IPS-18a (cell line): ENCODE data around the gene VPS33A.
A peak's percentile ranks its signal among the peaks of the same experiment; 100 is the strongest.
"Not testable (repeated sequence)": the region's sequence is repeated elsewhere in the genome, so short reads cannot be mapped to it uniquely, and the experiment has no call there.

Source experiments
- H3K27ac ChIP-seq: one replicate; pipeline ENCODE4 v1.5.1; 2013; ENCODE audit warnings: low read length
- H3K27me3 ChIP-seq: one replicate; pipeline ENCODE4 v1.6.1; 2013; ENCODE audit warnings: mild to moderate bottlenecking, low read length; ENCODE audit not compliant: control insufficient read depth, insufficient read depth
- H3K36me3 ChIP-seq: one replicate; pipeline ENCODE4 v1.6.1; 2013; ENCODE audit warnings: low read depth, low read length; ENCODE audit not compliant: control insufficient read depth
- H3K4me1 ChIP-seq: one replicate; pipeline ENCODE4 v1.6.1; 2013; ENCODE audit warnings: low read depth, low read length; ENCODE audit not compliant: control insufficient read depth
- H3K4me3 ChIP-seq: one replicate; pipeline ENCODE4 v1.5.1; 2013; ENCODE audit warnings: low read length
- H3K9ac ChIP-seq: one replicate; pipeline ENCODE4 v1.6.1; 2013; ENCODE audit warnings: mild to moderate bottlenecking, low read length, moderate library complexity
- H3K9me3 ChIP-seq: one replicate; pipeline ENCODE4 v1.6.1; 2013; ENCODE audit warnings: low read depth, low read length; ENCODE audit not compliant: control insufficient read depth

The VPS33A gene

DNA sequence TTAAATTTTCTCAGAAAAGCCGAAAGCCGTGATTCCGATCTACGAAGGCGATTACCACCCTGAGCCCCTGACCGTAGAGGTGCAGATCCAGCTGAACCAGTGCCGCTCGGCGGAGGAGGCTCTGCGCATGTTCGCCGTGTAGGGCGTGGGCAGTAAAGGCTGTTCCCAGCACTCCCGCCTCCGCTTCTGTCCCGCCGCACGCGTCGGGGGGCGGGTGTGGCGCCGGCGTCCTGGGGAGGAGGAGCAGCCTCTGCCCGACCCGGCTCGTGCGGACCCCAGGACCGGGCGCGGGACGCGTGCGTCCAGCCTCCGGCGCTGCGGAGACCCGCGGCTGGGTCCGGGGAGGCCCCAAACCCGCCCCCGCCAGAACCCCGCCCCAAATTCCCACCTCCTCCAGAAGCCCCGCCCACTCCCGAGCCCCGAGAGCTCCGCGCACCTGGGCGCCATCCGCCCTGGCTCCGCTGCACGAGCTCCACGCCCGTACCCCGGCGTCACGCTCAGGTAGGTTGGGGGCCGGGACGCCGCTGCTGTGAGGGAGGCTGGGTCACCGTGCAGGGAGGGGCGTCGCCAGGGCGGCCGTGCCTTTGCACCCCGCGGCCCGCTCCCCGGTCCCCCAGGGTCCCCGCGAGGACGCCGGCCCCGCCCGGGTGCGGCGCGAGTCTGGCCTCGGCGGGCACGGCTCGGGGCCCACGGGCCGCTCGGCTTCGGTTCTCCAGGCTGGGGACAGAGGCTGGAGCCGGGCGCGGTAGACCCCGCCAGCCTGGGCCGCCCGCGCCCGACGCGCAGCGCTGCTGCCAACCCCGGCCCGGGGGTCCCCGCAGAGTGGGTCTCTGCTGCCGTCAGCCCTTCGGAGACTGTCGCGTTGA is 62.8 kb downstream of the VPS33A start, which contains the start of gene B3GNT4:
Gene B3GNT4, plus strand, starts transcription at position 409 of the 866 bp plus-strand sequence. CDS start 910 bp downstream, outside the sequence.
- H3K27ac ChIP-seq = no peak within 1 kb of the TSS
- H3K9ac ChIP-seq = no peak within 1 kb of the TSS
- no peaks in the 10 kb centered on the region for H3K4me1 ChIP-seq
- no peaks in the 10 kb centered on the region for H3K9me3 ChIP-seq
- H3K4me3 ChIP-seq = peak within 1 kb of the TSS; percentile 58
- H3K36me3 ChIP-seq = peaks cover 16% of the 10 kb centered on the region
- H3K27me3 ChIP-seq = peaks cover 57% of the 10 kb centered on the region

DNA sequence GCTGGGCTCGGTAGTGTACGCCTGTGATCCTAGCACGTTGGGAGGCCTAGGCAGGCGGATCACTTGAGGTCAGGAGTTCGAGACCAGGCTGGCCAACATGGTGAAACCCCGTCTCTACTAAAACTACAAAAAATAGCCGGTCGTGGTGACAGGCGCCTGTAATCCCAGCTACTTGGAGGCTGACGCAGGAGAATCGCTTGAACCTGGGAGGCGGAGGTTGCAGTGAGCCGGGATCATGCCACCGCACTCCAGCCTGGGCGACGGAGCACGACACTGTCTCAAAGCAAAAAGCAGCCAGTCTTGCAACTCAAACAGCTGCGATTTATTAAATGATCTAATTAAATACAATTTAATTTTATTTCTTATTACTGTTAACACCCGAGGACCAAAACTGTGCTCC is 63.5 kb downstream of the VPS33A start:
- H3K9me3 ChIP-seq, H3K4me1 ChIP-seq, H3K27ac ChIP-seq, H3K36me3 ChIP-seq, H3K9ac ChIP-seq: not testable (repeated sequence)
- Histone ChIP-seq H3K4me3 (peak overlapping the region; percentile 58), H3K27me3 (peaks cover 57% of the 10 kb centered on the region)

DNA sequence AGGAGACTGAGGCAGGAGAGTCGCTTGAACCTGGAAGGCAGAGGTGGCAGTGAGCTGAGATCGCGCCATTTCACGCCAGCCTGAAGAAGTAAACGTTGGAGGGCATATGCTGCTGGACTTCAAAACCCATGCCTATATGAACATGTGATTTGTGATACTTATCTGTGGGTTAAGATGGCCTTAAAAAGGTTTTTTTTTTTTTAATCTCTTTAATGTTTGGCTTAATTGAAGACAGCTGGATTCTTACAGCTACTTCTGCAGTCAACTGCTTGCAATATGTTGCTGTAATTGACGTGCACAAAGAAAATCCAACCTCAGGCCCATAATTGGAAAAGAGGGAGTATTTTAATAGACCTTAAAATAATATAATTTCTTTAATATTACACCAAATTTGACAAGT is 64.3 kb downstream of the VPS33A start:
- H3K9ac ChIP-seq = no peak overlapping the region
- H3K4me1 ChIP-seq = no peaks in the 10 kb centered on the region
- peaks cover under 1% of the 10 kb centered on the region for H3K36me3 ChIP-seq
- peaks cover 57% of the 10 kb centered on the region for H3K27me3 ChIP-seq
- no peak overlapping the region for H3K27ac ChIP-seq
- H3K9me3 ChIP-seq = no peaks in the 10 kb centered on the region
- no peak overlapping the region for H3K4me3 ChIP-seq

DNA sequence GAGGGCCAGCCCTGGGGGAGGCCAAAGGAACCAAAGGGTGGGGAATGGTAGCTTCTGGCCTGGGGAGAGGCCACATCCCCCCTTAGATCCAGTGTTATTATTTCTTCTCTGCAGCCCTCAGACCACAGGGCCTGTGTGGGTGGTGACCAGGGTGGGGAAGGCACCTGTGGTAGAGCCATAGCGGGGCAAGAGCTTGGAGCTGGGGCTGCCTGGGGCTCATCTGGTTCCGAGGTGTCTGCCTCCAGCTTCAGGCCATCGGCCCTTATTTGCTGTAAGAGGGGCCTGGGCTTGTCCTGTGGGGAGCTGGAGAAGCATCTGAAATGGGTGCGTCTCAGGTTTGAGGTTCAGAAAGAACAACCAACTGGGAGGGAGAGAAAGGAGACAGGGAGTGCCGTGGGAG is 64.9 kb downstream of the VPS33A start:
- H3K36me3 ChIP-seq = no peaks in the 10 kb centered on the region
- no peaks in the 10 kb centered on the region for H3K9me3 ChIP-seq
- H3K9ac ChIP-seq = no peak overlapping the region
- H3K4me1 ChIP-seq = no peaks in the 10 kb centered on the region
- no peak overlapping the region for H3K4me3 ChIP-seq
- no peak overlapping the region for H3K27ac ChIP-seq
- peaks cover 53% of the 10 kb centered on the region for H3K27me3 ChIP-seq

DNA sequence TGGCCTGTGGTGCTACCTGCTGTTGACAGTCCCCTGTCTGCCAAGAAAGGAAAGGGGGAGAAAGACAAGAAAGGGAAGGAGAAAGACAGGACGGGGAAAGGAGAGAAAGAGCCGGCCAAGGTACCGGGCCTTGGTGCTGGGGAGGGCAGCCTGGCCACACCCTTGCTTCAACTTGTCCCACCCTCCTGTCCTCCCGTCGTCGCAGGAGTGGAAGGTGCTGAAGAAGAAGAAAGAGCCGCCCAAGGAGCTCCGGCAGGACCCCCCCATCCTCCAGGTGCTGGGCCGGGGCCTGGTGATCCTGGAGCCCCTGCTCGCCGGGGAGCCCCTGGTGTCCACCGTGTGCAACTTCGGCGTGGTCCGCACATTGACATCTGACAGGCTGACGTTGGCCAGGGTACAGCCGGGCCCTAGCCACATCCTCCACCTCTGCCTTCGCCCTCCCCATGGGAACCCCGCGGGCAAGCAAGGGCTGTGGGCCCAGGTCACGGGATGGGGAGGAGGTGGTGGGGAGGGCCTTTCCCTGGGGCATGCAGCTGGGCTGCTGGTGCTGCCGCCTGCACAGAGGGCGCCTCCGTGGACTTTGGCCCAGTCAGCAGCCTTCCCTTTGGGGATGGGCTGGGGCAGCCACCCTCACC is 65.6 kb downstream of the VPS33A start:
- Histone ChIP-seq H3K27ac (no peak overlapping the region), H3K9ac (no peak overlapping the region), H3K9me3 (no peaks in the 10 kb centered on the region), H3K4me1 (no peaks in the 10 kb centered on the region), H3K4me3 (no peak overlapping the region), H3K36me3 (no peaks in the 10 kb centered on the region), H3K27me3 (peaks cover 46% of the 10 kb centered on the region)

DNA sequence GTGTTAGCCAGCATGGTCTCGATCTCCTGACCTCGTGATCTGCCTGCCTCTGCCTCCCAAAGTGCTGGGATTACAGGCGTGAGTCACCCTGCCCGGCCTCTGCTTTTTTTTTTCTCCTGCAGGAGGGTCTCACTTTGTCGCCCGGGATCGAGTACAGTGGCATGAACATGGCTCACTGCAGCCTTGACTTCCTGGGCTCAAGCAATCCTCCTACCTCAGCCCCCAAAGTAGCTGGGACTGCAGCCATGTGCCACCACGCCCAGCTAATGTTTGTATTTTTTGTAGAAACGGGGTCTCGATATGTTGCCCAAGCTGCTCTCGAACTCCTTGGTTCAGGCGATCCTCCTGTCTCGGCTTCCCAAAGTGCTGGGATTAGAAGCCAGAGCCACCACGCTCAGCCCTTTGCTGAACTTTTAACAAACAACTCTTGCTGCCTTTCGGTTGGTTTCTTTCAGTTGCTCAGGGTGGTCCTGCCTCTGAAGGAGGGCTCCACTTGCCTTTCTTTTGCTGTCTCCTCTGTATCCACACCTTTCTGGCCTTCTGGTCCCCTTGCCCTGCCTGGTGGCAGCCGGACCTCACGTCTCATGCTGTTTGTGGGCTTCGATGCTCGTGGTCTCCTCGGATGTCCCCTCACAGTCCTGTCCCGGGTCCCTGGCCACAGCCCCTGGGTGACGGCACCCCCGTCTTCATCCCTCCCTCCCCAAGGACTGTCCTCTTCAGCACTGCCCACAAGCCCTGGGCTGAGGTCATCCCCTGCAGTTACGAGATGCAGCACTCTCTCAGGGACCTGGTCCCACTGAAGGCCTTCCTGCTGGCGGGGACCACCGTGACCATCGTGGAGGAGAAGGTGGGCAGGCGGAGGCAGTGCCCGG is 66.6 kb downstream of the VPS33A start:
- Histone ChIP-seq H3K27me3 (peaks cover 37% of the 10 kb centered on the region), H3K9me3 (no peaks in the 10 kb centered on the region), H3K36me3 (no peaks in the 10 kb centered on the region), H3K4me1 (no peaks in the 10 kb centered on the region), H3K9ac (no peak overlapping the region), H3K4me3 (no peak overlapping the region), H3K27ac (no peak overlapping the region)

DNA sequence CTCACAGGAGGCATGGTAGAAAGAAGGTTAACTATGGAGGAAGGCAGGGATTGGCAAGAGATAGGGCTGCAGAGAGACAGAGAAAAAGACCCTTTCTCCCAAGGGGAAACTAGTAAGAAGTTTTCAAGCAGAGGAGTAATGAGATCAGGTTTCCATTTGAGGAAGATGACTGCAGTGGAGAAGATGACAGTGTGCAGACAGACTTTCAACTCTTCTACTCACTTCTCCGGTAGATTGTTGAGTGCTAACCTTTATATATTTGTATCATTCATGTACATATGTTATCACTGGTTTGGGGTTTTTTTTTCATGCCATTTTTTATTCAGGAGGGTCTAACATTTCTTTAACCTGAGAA is 68.7 kb downstream of the VPS33A start:
- H3K36me3 ChIP-seq = no peaks in the 10 kb centered on the region
- no peak overlapping the region for H3K9ac ChIP-seq
- H3K27ac ChIP-seq = no peak overlapping the region
- peaks cover 18% of the 10 kb centered on the region for H3K27me3 ChIP-seq
- H3K4me3 ChIP-seq = no peak overlapping the region
- H3K4me1 ChIP-seq = no peaks in the 10 kb centered on the region
- no peaks in the 10 kb centered on the region for H3K9me3 ChIP-seq

DNA sequence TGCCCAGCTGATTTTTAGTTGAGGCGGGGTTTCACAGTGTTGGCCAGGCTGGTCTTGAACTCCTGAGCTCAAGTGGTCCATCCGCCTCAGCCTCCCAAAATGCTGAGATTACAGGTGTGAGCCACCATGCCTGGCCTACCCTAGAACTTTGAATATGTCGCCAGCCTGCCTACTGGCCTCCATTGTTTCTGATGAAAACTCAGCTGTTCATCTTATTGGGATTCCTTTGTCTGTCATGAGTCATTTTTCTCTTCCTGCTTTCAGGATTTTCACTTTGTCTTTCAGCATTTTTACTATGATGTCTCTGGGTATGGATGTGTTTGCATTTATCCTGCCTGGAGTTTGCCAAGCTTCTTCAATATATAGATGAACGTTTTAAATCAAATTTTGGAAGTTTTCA is 70.9 kb downstream of the VPS33A start:
- Histone ChIP-seq H3K4me1 (no peaks in the 10 kb centered on the region), H3K9me3 (no peaks in the 10 kb centered on the region), H3K4me3 (no peak overlapping the region), H3K27me3 (peaks cover 4% of the 10 kb centered on the region), H3K9ac (no peak overlapping the region), H3K36me3 (no peaks in the 10 kb centered on the region), H3K27ac (no peak overlapping the region)

DNA sequence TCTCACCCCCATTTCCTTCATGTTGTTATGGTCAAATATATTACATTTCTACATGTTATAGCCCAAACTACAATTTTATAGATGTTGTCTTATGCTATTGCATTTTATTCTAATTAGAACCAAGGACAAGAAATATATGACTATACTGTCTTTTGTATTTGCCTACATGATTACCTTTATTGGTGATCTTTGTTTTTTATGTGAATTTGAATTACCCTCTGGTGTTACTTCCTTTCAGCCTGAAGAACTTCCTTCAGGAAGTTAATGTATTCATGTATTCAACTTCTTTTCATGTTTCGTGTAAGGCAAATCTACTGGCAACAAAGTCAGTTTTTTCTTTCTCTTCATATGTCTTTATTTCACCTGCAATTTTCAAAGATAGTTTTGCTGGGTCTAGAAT is 71.5 kb downstream of the VPS33A start:
- no peaks in the 10 kb centered on the region for H3K36me3 ChIP-seq
- H3K27me3 ChIP-seq = peaks cover 2% of the 10 kb centered on the region
- H3K4me1 ChIP-seq = no peaks in the 10 kb centered on the region
- no peaks in the 10 kb centered on the region for H3K9me3 ChIP-seq
- H3K9ac ChIP-seq = no peak overlapping the region
- H3K27ac ChIP-seq = no peak overlapping the region
- H3K4me3 ChIP-seq = no peak overlapping the region

DNA sequence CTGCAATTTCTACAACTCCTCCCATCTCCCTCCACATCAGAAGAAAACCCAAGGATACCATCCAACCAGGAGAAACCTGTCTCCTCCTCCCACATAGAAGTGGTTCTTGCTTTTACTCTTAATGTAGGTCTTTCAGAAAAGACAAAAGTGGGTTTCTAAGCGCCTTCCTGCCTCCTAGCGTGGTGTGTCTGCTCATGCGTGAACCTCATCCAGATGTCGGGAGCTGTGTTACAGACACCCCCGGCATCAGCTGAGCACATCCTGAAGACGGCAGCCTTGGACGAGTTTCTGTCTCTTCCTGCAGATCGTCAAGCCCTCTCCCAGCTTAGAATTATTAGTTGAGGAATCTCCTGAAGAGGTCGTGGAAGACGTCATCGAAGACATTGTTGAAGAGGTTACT is 73.9 kb downstream of the VPS33A start:
- H3K4me3 ChIP-seq = no peak overlapping the region
- no peak overlapping the region for H3K27ac ChIP-seq
- H3K36me3 ChIP-seq = no peaks in the 10 kb centered on the region
- H3K27me3 ChIP-seq = no peaks in the 10 kb centered on the region
- no peak overlapping the region for H3K9ac ChIP-seq
- no peaks in the 10 kb centered on the region for H3K9me3 ChIP-seq
- H3K4me1 ChIP-seq = no peaks in the 10 kb centered on the region

DNA sequence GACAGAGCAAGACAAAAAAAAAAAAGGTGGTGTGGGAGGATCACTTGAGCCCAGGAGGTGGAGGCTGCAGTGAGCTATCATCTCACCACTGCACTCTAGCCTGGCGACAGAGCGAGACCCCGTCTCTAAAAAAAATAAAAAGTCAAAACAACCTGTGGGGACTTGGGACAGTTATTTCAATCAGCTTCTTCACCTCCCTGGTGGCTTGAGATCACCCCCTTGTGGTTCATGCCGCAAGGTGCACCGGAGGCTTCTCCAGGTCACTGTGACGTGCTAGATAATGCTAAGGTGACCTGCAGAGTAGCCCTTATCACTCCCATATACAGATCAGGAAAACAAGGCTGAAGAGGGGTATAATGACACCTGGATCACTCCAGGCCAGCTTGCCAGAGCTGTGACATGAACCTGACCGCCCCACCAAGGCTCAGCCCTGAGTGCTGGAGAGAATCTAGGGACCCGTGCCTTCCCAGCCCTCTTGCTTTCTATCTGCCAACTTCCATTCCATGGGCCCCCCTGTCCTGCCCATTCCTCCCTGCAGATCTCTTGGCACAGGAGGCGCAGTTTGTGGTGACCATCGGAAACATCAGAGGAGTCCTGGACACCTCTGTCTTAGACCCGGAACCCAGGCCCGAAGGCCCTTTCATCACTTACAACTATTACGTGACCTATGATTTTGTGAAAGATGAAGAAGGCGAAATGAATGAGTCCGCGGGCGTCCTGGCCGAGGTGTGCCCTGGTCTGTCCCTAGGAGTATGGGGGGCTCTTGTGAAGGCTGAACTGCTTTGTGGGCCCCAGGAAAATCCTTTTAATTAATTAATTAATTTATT is 75.2 kb downstream of the VPS33A start:
- H3K4me3 ChIP-seq = no peak overlapping the region
- H3K9me3 ChIP-seq = no peaks in the 10 kb centered on the region
- no peaks in the 10 kb centered on the region for H3K27me3 ChIP-seq
- no peak overlapping the region for H3K9ac ChIP-seq
- H3K36me3 ChIP-seq = no peaks in the 10 kb centered on the region
- H3K4me1 ChIP-seq = no peaks in the 10 kb centered on the region
- no peak overlapping the region for H3K27ac ChIP-seq
